AG04449 (cell line): ENCODE data around the gene MGMT.

ENCODE experiments used
- CTCF ChIA-PET: fragments of 350-600 bp; formaldehyde crosslinking; extraction: SDS; loops from one replicate; lab custom pipeline; 2021; ENCODE audit warnings: antibody characterized with exemption; lab: Yijun Ruan, JAX
- POLR2A ChIA-PET: fragments of 400-600, 350-600 bp; formaldehyde crosslinking; extraction: SDS; loops from one replicate; lab custom pipeline; 2020; ENCODE audit warnings: antibody characterized with exemption, inconsistent platforms; lab: Yijun Ruan, JAX
- DNase-seq: peaks from one replicate; pipeline ENCODE4 v3.0.0-alpha.2; 2010; ENCODE audit warnings: low read depth, low spot score
- H3K4me3 ChIP-seq: 2 replicates; pipeline ENCODE4 v1.5.1; 2011; ENCODE audit warnings: low read depth, mild to moderate bottlenecking, control low read depth, low read length
- CTCF ChIP-seq: IDR thresholded peaks from one replicate; pipeline ENCODE4 v1.5.1; 2011; ENCODE audit warnings: mild to moderate bottlenecking, moderate library complexity, low read length, control low read depth, inconsistent platforms; ENCODE audit not compliant: insufficient read depth; ENCODE audit errors: missing control alignments

MGMT gene

GRCh38 chr10:129505500-129506075 is 38.5 kb downstream of the MGMT start:
- H3K4me3 ChIP-seq = no peak overlapping the region
- TF ChIP-seq CTCF = no peak
- ChIA-PET POLR2A (no interaction called here), CTCF (no interaction called here)
- no peak for DNase-seq

- H3K4me3 ChIP-seq = no peak overlapping the region
- POLR2A ChIA-PET = no interaction called here
Observed at GRCh38 chr10:129506101-129506797, 39.2 kb downstream of the MGMT start.

GRCh38 chr10:129507216-129507889 is 40.3 kb downstream of the MGMT start:
- DNase-seq = no peak
- no peak overlapping the region for H3K4me3 ChIP-seq
- ChIA-PET CTCF (no interaction called here), POLR2A (no interaction called here)
- no peak for TF ChIP-seq CTCF

More at GRCh38 chr10:129506101-129506797, 39.2 kb downstream of the MGMT start:
- CTCF ChIA-PET = no interaction called here
- DNase-seq = no peak
- TF ChIP-seq CTCF = no peak

- no peak for TF ChIP-seq CTCF
- CTCF ChIA-PET = interaction anchor here (1.2 kb wide), 1 partner anchor 18 kb away, joined by 3 read pairs; no protein-coding TSS in a partner anchor
- DNase-seq = no peak
- no peak overlapping the region for H3K4me3 ChIP-seq
- POLR2A ChIA-PET = no interaction called here
Observed at GRCh38 chr10:129509155-129509554, 42.1 kb downstream of the MGMT start.

GRCh38 chr10:129509835-129510234 is 42.8 kb downstream of the MGMT start:
- CTCF ChIA-PET = interaction anchor here (1.2 kb wide), 1 partner anchor 19 kb away, joined by 3 read pairs; no protein-coding TSS in a partner anchor
- no peak for TF ChIP-seq CTCF

GRCh38 chr10:129511086-129511485 is 44.0 kb downstream of the MGMT start:
- no peak for TF ChIP-seq CTCF
- ChIA-PET POLR2A (no interaction called here), CTCF (no interaction called here)
- DNase-seq = no peak
- H3K4me3 ChIP-seq = no peak overlapping the region

More at GRCh38 chr10:129509835-129510234, 42.8 kb downstream of the MGMT start:
- POLR2A ChIA-PET = no interaction called here
- no peak overlapping the region for H3K4me3 ChIP-seq
- no peak for DNase-seq
